ENCODE data around the gene SLIT3.
"Not testable (repeated sequence)": the region's sequence is repeated elsewhere in the genome, so short reads cannot be mapped to it uniquely, and the experiment has no call there.

SLIT3 gene

DNA sequence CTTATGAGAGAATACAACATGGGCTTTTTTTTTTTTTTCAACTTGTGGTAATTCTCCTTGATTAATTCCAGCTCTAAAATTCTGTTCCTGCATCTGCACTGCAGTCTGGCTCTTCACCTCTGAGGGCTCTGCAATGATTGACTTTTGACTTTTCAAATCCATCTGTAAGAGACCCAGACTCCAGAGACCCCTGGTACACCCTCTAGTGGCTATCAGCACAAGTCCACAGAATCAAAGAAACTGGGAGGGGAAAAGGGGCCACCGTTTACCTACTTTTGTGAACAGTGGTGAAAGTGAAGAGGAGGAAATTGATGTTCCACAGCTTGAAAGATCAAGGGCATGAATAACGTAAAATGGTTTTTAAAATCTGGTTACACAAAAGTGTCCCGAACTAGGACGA is 151.6 kb downstream of the SLIT3 start:
- DNase-seq (ENCODE audit: low read depth in 4 of 4, low spot score in 1 of 4), result no peak

DNA sequence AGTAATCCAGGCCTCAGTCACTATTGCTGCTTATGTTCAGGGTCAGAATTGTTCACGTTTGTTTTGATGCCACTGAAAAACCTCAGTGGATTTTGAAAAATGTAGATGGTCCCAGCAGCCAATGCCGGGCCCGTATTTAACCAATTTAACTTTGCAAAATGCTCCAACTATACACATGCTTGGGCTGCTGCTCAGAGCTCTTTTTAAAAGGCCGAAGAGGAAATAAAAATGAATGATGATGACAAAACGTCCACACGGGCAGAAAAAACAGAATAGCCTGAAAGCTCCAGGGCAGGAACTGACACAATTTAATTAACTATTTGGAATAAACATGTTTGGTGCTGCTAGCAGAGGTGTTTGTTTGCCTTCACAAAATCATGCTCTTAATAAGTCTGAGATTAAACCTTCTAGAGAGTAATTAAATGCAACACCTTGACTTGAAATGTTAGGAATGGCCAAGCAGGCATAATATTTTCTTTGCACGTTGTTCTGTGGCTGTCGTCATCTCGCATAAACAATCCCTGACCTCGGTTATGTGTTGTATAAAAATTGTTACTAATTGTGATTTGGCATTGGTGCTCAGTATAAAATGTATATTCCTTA is 152.7 kb downstream of the SLIT3 start:
- DNase-seq (ENCODE audit: low read depth in 4 of 4, low spot score in 1 of 4), result no peak

DNA sequence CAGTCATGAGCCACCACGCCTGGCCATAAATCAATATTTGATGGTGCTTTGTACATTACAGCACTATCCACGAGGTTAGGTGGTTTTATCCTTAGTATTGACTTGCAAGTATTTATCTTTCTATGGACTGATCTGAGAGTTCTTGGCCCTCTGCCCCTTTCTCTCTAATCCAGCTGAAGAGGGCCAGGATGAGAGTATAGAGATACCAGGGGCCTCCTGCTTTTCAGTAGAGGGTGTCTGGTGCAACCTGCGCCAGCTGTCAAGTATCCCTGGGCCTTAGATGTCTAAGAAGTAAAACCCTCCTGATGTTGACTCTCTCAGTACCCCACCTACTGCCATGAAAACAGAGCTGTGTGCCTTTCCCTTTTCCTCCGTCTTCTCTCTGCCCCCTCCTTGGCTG is 153.4 kb downstream of the SLIT3 start:
- no peak for DNase-seq (ENCODE audit: low read depth in 4 of 4, low spot score in 1 of 4)

DNA sequence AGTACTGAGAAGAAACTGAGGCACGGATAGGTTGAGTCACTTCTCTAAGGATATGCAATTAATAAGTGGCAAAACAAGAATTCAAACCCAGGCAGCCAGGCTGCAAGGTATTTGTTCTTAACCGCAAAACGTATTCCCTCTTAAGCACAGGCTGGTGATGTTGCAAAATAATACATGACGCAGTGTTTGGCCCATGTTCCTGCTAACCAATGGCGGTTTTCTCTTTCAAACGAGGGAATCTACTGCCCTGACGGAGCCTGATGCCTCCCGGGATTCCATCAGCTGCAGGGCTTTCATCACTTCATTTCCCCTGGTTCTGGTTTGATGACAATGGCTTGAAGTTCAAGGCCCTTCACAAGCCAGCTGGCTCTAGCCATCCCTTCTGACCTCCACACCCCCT is 154.8 kb downstream of the SLIT3 start:
- DNase-seq (ENCODE audit: low read depth in 4 of 4, low spot score in 1 of 4), result no peak

DNA sequence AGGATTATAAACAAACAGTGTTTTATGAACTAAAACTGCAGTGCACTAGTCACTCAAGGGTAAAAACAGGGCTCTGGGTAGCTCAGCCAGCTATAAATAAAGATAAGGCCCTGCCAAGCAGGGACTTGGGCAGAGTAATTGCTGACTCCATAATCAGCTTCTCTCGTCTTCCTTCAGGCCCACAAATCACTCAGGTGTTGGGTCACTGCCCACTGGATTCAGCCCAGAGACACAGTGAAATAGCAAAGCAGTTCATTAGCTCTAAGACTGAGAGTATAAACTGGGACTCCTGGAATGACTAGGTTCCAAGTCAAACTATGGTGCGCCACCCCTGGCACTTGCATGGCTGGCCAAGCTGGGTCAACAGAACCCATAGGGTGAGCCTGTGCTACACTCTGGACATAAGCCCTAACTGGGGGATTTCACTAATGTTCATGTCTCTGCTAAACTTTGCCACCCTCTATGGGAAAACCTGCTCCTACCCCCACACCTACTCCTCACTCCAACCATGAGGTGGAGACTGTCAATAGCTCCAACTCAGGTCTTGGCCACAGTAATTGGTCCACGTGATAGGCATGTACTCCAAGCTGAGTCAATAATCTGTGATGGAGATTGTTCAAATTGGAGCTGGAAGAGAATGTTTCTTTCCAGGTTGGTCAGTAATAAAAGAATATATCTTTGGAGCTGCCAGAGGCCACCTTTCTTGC is 158.5 kb downstream of the SLIT3 start:
- no peak for DNase-seq (ENCODE audit: low read depth in 4 of 4, low spot score in 1 of 4)

DNA sequence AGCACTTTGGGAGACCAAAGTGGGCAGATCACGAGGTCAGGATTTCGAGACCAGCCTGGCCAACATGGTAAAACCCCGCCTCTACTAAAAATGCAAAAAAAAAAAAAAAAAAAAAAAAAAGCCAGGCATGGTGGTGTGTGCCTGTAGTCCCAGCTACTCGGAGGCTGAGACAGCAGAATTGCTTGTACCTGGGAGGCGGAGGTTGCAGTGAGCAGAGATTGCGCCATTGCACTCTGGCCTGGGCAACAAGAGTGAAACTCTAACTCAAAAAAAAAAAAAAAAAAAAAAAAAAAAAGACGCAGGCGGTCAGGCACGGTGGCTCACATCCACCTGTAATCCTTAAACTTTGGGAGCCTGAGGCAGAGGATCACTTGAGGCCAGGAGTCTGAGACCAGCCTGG is 160.7 kb downstream of the SLIT3 start:
- DNase-seq (ENCODE audit: low read depth in 4 of 4, low spot score in 1 of 4), result not testable (repeated sequence)

DNA sequence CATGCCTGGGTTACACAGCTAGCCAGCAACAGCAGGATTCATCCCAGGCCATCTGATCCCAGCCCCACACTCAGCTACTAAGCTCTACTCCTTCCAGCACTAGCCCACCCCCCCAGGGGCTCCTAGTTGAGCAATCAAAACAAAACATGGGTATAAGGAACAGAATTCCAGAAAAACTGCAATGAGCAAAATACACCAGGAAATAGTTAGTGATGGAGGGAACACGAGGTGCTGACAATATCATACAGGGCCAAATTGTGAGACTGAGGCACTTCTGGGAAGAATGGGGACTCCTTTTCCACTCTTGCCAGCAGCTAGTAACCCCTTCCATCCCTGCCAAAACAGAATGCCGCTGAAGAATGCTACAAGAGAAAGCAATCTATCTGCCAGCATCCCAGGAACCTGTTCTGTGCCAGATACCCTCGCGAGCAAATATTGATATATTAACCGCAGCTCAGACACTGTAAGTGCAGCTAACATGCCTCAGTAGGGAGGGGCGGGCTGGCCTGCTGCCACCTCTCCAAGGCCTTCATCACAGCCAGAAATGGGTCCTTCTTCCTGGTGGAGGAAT is 161.4 kb downstream of the SLIT3 start:
- no peak for DNase-seq (ENCODE audit: low read depth in 4 of 4, low spot score in 1 of 4)

DNA sequence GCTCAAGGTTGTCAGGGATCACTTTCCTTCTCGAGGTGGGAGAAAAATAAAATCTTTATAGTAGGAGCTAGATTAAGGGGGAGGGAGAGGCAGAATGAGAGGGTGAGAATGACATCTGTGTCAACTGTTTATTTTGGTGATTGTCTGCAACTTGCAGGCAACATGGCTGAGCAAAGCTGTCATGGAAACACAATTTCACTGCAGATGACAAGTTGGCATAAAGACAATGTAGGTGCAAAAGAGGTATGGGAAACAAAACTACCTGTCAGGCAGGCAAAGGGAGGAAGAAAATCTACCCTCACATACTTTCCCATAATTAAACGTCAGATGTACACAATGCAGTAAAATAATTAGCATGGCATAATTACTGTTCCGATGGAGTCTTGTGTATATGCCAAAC is 167.4 kb downstream of the SLIT3 start:
- no peak for DNase-seq (ENCODE audit: low read depth in 4 of 4, low spot score in 1 of 4)

DNA sequence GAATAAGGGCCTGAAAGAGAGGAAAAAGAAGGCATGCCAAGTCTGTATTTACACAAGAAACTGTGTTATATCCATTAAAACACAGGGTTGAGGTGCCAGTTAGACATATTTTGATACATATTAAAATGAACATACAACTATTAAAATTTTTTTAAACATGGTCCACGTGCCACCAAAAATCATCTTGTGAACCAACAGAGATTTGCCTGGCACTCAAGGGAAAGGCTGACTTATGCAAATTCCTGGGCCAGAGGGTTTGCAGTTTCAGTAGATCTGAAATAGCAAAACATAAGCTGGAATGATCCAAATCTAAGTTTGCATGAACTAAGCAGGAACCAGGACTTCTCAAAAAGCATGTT is 168.7 kb downstream of the SLIT3 start:
- DNase-seq (ENCODE audit: low read depth in 4 of 4, low spot score in 1 of 4), result no peak

DNA sequence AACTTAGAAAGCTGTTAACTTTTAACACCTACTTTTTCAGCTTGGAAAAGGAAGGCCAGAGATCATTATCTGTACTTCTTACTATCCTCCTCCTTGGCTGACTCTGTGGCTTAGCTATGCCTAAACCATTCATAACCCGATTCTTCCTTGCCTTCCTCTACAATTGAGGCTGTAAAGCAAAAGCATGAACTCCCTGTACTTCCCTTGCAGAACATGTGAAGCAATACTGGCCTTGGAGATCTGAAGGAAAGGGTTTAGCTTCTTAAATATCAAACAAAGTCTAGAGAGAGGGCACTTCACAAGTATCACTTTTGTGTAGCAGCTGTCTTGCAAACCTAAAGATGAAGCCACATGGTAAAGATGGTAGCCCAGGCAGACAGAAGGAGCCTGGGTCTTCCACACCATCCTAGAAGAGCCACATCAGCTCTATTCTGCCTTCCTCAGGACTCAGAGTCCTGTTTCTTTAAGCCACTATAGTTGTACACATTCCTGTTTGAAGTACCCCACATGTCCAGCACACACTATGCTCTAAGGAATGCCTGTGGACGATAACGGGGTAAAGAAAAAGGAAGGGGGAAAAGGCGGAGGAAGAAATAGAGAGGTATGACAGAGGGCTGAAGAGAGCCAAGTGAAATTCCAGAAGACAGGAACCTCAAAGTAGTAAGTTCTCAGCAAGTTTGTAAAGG is 169.2 kb downstream of the SLIT3 start:
- DNase-seq (ENCODE audit: low read depth in 4 of 4, low spot score in 1 of 4), result no peak

DNA sequence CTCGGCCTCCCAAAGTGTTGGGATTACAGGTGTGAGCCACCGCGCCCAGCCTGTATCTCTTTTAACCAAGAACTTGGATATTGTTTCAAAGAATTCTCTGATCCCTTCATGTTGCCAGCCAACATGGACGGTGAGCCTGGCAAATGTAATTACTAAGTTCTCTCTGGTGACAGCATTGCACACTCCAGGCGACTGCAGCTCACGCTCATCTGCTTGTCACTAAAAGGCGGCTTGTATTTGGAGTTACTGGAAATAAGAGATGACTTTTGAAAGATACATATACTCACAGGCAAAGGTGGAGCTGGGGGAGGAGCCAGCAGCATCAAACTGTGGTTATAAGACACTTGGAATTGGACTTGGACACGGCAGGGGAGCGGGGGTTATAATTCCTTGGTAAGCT is 172.3 kb downstream of the SLIT3 start:
- no peak for DNase-seq (ENCODE audit: low read depth in 4 of 4, low spot score in 1 of 4)

DNA sequence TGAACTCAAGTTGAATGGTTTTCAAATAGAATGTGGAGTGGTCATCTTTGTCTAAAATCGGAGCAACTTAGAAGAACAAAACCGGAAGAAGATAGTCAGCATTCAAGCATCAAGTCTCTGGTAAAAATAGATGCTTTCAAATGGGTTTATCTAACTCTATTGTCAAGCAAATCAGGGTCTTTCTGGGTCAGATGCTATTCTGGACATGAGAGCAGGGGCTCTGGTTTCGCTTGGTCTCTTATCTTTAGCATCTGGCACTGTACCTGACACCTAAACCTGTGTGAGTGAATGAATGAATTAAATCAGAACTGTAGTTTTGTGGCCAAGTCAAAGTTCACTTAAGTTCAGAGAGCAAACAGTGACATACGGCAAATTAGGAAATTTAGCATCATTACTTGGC is 173.5 kb downstream of the SLIT3 start:
- DNase-seq (ENCODE audit: low read depth in 4 of 4, low spot score in 1 of 4), result no peak

DNA sequence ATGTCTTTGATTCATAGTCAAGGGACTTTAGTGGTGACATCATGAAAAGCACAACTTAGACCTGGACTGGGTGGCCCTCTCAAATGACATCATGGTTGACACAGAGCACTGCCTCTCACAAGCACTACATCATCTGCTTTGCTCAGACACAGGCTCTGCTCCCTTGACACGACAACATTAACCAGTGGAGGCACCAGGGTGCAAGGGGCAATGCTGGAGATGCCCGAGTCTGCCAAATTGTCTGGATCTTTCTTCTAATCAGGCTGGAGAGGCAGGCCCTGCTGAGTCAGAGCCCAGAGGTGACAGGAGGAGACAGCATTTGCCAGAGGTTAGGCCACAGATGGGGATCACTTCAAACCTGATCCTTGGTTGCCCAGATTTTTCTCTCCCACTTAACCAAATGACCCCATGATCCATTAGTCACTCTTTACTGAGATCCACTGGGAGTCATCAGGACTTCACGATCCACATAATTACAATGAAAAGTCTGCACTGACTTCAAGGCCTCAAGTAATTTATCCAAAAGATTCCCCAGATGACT is 174.4 kb downstream of the SLIT3 start:
- DNase-seq (ENCODE audit: low read depth in 4 of 4, low spot score in 1 of 4), result no peak

DNA sequence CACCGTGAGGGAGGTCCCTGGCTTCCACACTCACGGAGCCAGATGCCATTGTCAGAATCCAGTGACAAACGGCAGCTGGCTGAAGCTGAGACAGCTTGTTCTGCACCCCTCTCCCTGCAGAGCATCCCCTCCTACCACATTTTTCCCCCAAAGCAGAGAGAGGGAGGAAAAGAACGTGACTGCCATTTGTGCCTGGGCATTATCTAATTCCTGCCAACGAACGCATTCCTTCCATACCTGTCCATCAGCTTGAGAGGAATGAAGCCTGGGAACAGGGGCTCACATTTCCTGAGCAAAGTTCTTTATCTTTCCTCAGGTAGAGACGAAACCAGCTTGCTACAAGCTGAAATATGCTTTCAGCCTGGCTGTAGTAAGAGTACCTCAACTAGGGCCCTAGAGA is 175.4 kb downstream of the SLIT3 start:
- no peak for DNase-seq (ENCODE audit: low read depth in 4 of 4, low spot score in 1 of 4)

DNA sequence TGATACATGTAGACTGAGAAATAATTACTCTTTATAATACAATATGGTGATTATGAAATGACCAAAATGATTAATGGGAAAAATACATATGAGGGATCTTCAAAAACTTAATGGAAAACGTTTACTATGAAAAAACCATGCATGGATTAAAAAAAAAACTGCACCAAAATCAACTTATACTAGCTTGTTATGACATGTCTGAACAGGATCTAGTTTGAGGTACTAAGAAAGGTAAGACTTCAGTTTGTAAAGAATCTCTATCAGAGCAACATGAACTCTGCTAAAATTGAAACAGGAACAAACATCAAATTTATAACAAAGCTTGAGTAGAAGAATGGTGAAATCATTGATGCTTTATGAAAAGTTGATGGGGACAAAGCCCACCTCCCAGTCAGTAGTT is 178.0 kb downstream of the SLIT3 start:
- DNase-seq (ENCODE audit: low read depth in 4 of 4, low spot score in 1 of 4), result no peak

DNA sequence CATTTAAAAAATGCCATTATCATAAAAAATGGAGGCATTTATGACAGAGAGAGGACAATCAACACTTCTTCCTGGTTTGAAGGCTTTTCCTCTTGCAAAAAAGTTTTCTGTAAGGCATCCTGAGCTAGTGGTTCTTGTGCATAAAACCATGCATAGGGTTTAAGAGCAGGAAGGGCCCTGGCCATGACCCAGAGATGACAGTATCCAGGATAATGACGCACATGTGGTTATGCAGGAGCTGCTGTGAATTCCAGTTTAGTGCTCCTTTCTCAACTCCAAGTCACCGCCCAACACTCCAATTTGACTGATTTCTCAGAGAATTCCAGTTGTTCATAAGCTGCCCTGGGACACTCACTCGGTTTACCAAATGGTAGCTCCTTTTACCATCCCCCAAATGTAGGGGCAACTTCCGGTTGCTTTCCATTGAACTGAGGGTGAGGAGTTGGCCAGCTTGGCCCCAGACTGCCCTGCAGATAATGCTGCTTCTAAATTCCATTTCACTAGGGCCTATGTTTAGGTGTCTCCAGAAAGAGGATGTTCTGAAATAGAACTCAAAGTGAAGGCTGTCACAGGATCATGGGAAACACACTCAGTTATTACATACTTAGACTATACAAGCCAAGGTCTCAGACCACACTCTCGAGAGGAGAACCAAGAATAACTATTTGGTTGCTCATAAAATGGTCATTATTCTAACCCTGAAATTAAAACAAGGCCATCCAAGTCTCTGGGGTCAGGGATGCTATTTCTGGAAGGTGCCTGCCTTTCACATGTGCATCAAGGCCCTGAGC is 179.1 kb downstream of the SLIT3 start:
- no peak for DNase-seq (ENCODE audit: low read depth in 4 of 4, low spot score in 1 of 4)

DNA sequence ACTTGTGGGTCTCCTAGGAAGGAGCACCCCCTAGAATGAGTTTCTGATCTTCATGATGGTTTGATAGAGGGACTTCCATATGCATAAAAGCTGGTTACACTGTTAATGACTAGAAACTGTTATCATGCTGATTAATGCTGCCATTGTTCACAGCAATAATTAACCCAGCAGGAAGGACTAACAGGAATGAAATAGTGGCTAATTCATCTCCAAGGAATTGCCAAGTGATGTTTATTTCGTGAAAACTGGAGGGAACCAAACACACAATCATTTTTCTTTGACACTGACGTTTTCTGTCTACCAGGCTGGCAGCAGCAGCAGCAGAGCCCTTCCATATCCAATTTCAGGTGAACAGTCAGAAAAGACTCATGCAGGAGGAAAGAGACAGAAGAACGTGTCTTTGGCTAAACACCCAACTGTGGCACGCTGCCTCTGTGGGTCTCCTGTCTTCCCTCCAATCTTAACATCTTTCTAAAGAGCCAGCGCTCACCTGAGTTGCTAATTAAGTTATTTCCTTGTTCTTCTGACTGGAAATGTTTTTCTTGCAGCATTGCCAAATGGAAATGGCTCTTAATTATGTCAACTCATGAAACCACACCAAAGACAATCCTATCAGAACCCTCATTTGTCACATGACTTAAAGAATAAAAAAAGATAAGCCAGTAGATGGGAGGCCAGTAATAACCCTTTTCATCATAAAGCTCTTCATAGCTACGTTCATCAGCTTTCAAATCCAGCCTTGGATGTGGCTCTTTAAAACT is 181.5 kb downstream of the SLIT3 start:
- no peak for DNase-seq (ENCODE audit: low read depth in 4 of 4, low spot score in 1 of 4)

DNA sequence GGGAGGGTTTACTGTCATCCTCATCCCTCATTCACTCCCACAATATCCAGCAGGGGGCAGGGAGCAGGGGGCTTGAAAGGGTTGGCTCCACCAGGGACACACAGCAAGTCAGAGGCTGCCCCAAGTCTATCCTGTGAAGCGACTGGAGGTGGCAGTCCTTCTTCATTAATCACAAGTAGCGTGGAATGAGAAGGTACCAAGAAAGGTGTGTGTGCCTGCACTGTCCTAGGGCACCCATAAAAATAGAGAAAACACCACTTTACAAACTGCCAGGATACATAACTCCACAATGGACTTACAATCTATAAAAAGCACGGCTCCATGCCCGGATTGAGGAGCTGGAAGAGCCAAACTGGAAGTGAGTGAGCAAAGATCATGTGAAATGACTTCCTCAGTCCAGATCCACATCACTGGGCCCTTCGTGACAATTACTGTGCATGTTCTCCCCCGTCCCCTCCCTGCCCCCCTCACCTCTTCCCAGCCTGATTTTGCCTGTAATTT is 183.9 kb downstream of the SLIT3 start:
- no peak for DNase-seq (ENCODE audit: low read depth in 4 of 4, low spot score in 1 of 4)

DNA sequence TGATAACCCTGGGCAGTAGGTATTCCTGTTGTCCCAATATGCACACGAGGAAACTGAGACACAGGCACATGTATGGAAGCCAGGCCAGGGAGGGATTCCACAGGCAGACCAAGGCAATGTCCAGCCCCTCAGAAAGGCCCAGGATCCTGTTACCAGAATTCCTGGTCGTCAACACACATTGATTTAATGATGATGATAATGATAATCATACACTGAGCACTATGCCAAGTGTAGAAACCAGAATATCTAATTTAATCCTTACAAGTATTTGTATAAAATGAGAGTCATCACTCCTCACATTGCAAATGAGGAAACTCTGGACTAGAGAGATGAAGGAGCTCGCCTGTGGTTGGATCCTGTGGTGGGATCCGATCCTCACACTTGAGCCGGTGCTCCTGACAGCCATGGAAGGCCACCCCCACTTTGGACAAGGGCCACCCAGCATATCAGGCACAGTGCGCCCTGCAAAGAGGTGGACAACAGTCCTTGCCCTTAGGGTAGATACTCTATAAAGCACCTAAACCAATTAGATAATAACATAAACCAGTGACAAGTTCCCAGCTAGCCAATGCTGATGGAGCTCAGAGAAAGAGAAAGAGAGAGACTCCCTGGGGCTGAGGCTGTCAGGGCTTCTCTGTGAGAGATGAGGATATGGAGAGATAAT is 185.3 kb downstream of the SLIT3 start:
- no peak for DNase-seq (ENCODE audit: low read depth in 4 of 4, low spot score in 1 of 4)
